ENCODE data around the gene HES2. TPM values are rescaled to one million over a fixed set of nuclear protein-coding genes. Genes with fewer than 3 reads are reported as not detected.
"Not testable (repeated sequence)": the region's sequence is repeated elsewhere in the genome, so short reads cannot be mapped to it uniquely, and the experiment has no call there.

The HES2 gene
- total RNA-seq, 1 experiment from 2014 or later: 1.2 TPM

DNA sequence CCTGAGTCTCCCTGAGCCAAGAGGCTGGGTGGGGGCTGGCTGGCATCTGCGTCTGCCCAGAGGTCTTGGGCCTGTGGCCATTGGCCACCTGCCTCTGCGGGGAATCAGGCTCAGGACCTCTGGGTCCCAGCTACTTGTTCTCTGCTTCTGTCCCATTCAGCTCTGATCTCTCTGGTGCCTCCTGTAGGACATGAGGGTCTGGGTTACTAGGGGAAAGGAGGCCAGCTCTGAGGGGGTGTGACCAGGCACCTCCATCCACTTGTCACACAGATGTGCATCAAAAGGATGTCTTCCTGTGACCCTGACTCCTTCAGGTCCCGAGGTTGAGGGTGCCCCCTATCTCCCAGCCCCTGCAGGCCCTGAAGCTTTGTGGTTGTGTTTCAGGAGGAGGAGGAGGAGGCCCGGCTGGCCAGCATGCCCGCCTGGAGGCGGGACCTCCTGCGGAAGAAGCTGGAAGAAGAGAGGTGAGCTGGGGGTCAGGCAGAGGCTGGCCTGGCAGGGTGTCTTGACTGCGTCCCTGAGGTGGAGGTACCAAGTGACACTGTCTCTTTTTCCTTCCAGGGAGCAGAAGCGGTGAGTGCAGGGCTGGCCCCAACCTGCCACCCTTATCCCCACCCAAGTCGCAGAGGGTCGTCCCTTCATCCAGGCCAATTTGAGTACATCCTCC, 37.2 kb upstream of the HES2 start:
- TF ChIP-seq, protein P1, sequence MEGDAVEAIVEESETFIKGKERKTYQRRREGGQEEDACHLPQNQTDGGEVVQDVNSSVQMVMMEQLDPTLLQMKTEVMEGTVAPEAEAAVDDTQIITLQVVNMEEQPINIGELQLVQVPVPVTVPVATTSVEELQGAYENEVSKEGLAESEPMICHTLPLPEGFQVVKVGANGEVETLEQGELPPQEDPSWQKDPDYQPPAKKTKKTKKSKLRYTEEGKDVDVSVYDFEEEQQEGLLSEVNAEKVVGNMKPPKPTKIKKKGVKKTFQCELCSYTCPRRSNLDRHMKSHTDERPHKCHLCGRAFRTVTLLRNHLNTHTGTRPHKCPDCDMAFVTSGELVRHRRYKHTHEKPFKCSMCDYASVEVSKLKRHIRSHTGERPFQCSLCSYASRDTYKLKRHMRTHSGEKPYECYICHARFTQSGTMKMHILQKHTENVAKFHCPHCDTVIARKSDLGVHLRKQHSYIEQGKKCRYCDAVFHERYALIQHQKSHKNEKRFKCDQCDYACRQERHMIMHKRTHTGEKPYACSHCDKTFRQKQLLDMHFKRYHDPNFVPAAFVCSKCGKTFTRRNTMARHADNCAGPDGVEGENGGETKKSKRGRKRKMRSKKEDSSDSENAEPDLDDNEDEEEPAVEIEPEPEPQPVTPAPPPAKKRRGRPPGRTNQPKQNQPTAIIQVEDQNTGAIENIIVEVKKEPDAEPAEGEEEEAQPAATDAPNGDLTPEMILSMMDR (conservative IDR thresholded peaks at IDR 0.05): peak; percentile 26; the same call in 1 of the 3 replicates
- H3K23me2 ChIP-seq (ENCODE audit: insufficient read length, low read depth, low read length, poor library complexity, severe bottlenecking): no peaks in the 10 kb centered on the region
- no peak overlapping the region for H2BK20ac ChIP-seq (ENCODE audit: low read depth, low read length, poor library complexity, severe bottlenecking)
- H4K91ac ChIP-seq (ENCODE audit: insufficient read length, low read depth, low read length): no peak overlapping the region
- H3K9me3 ChIP-seq (ENCODE audit: control insufficient read depth, low read depth, low read length): no peaks in the 10 kb centered on the region
- H3K56ac ChIP-seq (ENCODE audit: insufficient read length, low read depth, low read length): no peak overlapping the region
- no peak overlapping the region for H3K27ac ChIP-seq (ENCODE audit: insufficient read length, low read depth, low read length)
- H3K14ac ChIP-seq (ENCODE audit: insufficient read depth, low read length): peak overlapping the region; percentile 21; the same call in 1 of the 2 replicates
- H3K4me1 ChIP-seq (ENCODE audit: insufficient read depth, low read length): peaks cover 3% of the 10 kb centered on the region; the same call in 1 of the 2 replicates
- no peak overlapping the region for H3K18ac ChIP-seq (ENCODE audit: insufficient read length, low read depth, low read length)
- DNase-seq: no peak
- no peaks in the 10 kb centered on the region for H4K20me1 ChIP-seq (ENCODE audit: control insufficient read depth, insufficient read depth, insufficient read length)
- H2AFZ ChIP-seq (ENCODE audit: low read length): no peak overlapping the region
- Mint-ChIP-seq H3K9me3 (no peaks in the 10 kb centered on the region), H3K27me3 (ENCODE audit: low read depth) (no peaks in the 10 kb centered on the region), H3K4me1 (peaks cover 13 to 24% of the 10 kb centered on the region in 2 experiments), H3K4me3 (no peak overlapping the region; a peak in 1 of 5 replicates), H3K27ac (peak overlapping the region in 1 of 3 experiments; percentile 55; a peak in 2 of 7 replicates), H3K36me3 (ENCODE audit: insufficient read depth in 1 of 3, low read depth in 3 of 3) (peaks cover 0 to 17% (median 11%) of the 10 kb centered on the region in 3 experiments; a peak in 5 of 7 replicates)
- no peak overlapping the region for H2BK120ac ChIP-seq (ENCODE audit: low read depth, low read length, poor library complexity, severe bottlenecking)
- H3K79me1 ChIP-seq (ENCODE audit: insufficient read depth, low read depth, low read length, poor library complexity, severe bottlenecking): no peaks in the 10 kb centered on the region
- no peak overlapping the region for H4K5ac ChIP-seq (ENCODE audit: insufficient read length, low read depth, low read length)
- WGBS (ENCODE audit: extremely low coverage, insufficient read length, low lambda C conversion rate): no CpG with 5 or more reads among the region's 11 CpGs
- H3T11ph ChIP-seq (ENCODE audit: low read length): no peak overlapping the region
- no peak overlapping the region for H3K4ac ChIP-seq (ENCODE audit: low read depth, low read length)
- H4K8ac ChIP-seq (replicated peaks; ENCODE audit: insufficient read length, low read depth, low read length): no peak overlapping the region
- H3K79me2 ChIP-seq (ENCODE audit: insufficient read depth, low read length): no peaks in the 10 kb centered on the region
- no peak overlapping the region for H3K23ac ChIP-seq (ENCODE audit: insufficient read length, low read depth, low read length)
- no peak overlapping the region for H3K9ac ChIP-seq (ENCODE audit: extremely low read depth, insufficient read length, low read length)
- H2BK5ac ChIP-seq (ENCODE audit: insufficient read length, low read length): no peak overlapping the region
- no peak overlapping the region for H2AK5ac ChIP-seq (ENCODE audit: insufficient read length, low read length)
- H2BK15ac ChIP-seq (ENCODE audit: low read depth, low read length): no peak overlapping the region
- no peaks in the 10 kb centered on the region for H3K27me3 ChIP-seq (ENCODE audit: insufficient read depth, low read length)
- no peak overlapping the region for H3K4me2 ChIP-seq (ENCODE audit: insufficient read depth, insufficient read length, low read length)
- no peak overlapping the region for H2BK12ac ChIP-seq (ENCODE audit: insufficient read length, low read depth, low read length)

DNA sequence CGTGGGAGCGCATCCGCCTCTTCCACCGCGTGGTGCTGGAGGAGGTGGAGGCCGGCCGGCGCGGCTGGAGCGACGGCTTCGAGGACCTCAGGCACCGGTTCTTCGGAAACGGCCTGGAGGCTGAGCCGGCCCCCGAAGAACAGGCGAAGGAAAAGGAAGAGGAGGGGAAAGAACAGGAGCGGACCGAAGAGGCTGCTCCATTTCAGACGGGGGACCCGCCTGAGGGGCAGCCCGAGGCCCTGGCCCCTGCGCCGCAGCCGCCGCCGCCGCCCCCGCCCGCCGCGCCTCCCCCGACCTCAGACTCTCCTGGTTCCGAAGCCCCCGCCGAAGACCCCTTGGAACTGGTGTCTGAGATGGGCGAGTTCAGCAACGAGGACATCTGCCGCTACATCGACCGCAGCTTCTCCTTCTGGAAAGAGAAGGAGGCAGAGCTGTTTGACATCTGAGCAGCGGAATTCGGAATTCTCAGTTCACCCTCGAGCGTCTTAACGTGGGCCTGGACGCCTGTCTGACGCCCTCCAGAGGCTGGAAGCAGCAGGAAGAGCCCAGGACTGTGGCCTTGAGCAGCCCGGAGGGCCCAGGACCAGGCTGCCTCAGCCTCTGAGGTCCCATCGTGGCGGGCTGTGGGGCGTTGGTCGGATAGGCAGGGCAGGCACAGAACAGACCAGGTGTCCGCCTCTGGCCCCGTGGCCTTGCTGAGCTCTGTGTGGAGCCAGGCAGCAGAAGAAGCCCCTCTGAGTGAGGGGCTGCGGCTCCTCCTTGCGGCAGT, 36.2 kb upstream of the HES2 start:
- H4K20me1 ChIP-seq (ENCODE audit: control insufficient read depth, insufficient read depth, insufficient read length); H2BK20ac ChIP-seq (ENCODE audit: low read depth, low read length, poor library complexity, severe bottlenecking); H2AFZ ChIP-seq (ENCODE audit: low read length); H3K4me3 Mint-ChIP-seq; H3K79me2 ChIP-seq (ENCODE audit: insufficient read depth, low read length); H2BK12ac ChIP-seq (ENCODE audit: insufficient read length, low read depth, low read length); H3K14ac ChIP-seq (ENCODE audit: insufficient read depth, low read length); H2BK15ac ChIP-seq (ENCODE audit: low read depth, low read length); H2BK120ac ChIP-seq (ENCODE audit: low read depth, low read length, poor library complexity, severe bottlenecking); H3K27me3 Mint-ChIP-seq (ENCODE audit: low read depth); H3K23ac ChIP-seq (ENCODE audit: insufficient read length, low read depth, low read length); H3K4me1 ChIP-seq (ENCODE audit: insufficient read depth, low read length); H3K9ac ChIP-seq (ENCODE audit: extremely low read depth, insufficient read length, low read length); H2AK5ac ChIP-seq (ENCODE audit: insufficient read length, low read length); H3K9me3 ChIP-seq (ENCODE audit: control insufficient read depth, low read depth, low read length); H4K8ac ChIP-seq (replicated peaks; ENCODE audit: insufficient read length, low read depth, low read length); H3K4ac ChIP-seq (ENCODE audit: low read depth, low read length); H3K27me3 ChIP-seq (ENCODE audit: insufficient read depth, low read length); H3K4me2 ChIP-seq (ENCODE audit: insufficient read depth, insufficient read length, low read length); DNase-seq; H3K27ac Mint-ChIP-seq; H4K91ac ChIP-seq (ENCODE audit: insufficient read length, low read depth, low read length); H3K23me2 ChIP-seq (ENCODE audit: insufficient read length, low read depth, low read length, poor library complexity, severe bottlenecking); H3K9me3 Mint-ChIP-seq; H3K27ac ChIP-seq (ENCODE audit: insufficient read length, low read depth, low read length); H3K18ac ChIP-seq (ENCODE audit: insufficient read length, low read depth, low read length); H3T11ph ChIP-seq (ENCODE audit: low read length); H3K79me1 ChIP-seq (ENCODE audit: insufficient read depth, low read depth, low read length, poor library complexity, severe bottlenecking); H2BK5ac ChIP-seq (ENCODE audit: insufficient read length, low read length); H3K56ac ChIP-seq (ENCODE audit: insufficient read length, low read depth, low read length); H4K5ac ChIP-seq (ENCODE audit: insufficient read length, low read depth, low read length): not testable (repeated sequence)
- H3K4me1 Mint-ChIP-seq: peaks cover 13 to 23% of the 10 kb centered on the region in 2 experiments
- WGBS (ENCODE audit: extremely low coverage, insufficient read length, low lambda C conversion rate): no CpG with 5 or more reads among the region's 58 CpGs
- peaks cover 0 to 13% (median 6%) of the 10 kb centered on the region in 3 experiments; a peak in 5 of 7 replicates for H3K36me3 Mint-ChIP-seq (ENCODE audit: insufficient read depth in 1 of 3, low read depth in 3 of 3)
